HepG2 (cell line): ENCODE measurements around the gene PRPSAP1. TPM values are rescaled to one million over a fixed set of nuclear protein-coding genes. Genes with fewer than 3 reads are reported as not detected.

Source experiments
- ATAC-seq: fragments of 200-7000 bp; cut with Tn5 transposase; 3 replicates; pipeline ENCODE4 v1.9.1; 2020; ENCODE audit warnings: mild to moderate bottlenecking, moderate library complexity
- BruUV-seq: library from RNA; stranded (reverse); fragments of 400-500 nt; replicated peaks from 2 replicates; lab custom pipeline; 2021; lab: Mats Ljungman, UMichigan
- CTCF ChIA-PET: fragments of 300-600 bp; formaldehyde crosslinking; extraction: SDS; loops from one replicate; lab custom pipeline; 2021; ENCODE audit warnings: low total read pairs, inconsistent platforms, low intra/inter-chr PET ratio; lab: Yijun Ruan, JAX
- POLR2A ChIA-PET: fragments of 350-600 bp; sonication (Branson Sonifier 250); formaldehyde crosslinking; loops from one replicate; lab custom pipeline; 2020; ENCODE audit warnings: antibody characterized with exemption, inconsistent platforms; lab: Yijun Ruan, JAX
- DNase-seq: peaks from one replicate; pipeline ENCODE4 v3.0.0-alpha.2; 2015; ENCODE audit warnings: low spot score
- FAIRE-seq: peaks from 3 replicates; lab custom pipeline; 2011; peaks lifted over from hg19 to GRCh38; lab: Jason Lieb, UNC
- H2AFZ ChIP-seq: one replicate; pipeline ENCODE4 v1.6.1; 2011; ENCODE audit warnings: low read length, inconsistent platforms
- H3K27ac ChIP-seq: fragments of 300-600 bp; 3 replicates; pipeline ENCODE4 v1.8.0; 2011; ENCODE audit warnings: mixed run types, mild to moderate bottlenecking, mixed read lengths, low read length, inconsistent platforms; ENCODE audit not compliant: insufficient read depth; ENCODE audit errors: extremely low read length
- H3K27me3 ChIP-seq, 2 experiments: fragments of 200-600 bp in 1 of 2; 2 replicates in 1 of 2; 3 replicates in 1 of 2; pipeline versions ENCODE4 v1.6.0 to v1.8.0; 2011; ENCODE audit warnings: low read length in 2 of 2, mild to moderate bottlenecking in 2 of 2, moderate library complexity in 2 of 2, inconsistent platforms in 1 of 2; ENCODE audit not compliant: insufficient read depth in 2 of 2, control insufficient read depth in 1 of 2
- H3K36me3 ChIP-seq, 2 experiments: fragments of 200-600 bp in 1 of 2; replicated peaks in 1 of 2; 2 replicates in 1 of 2; 3 replicates in 1 of 2; pipeline versions ENCODE4 v1.5.1 to v1.8.0; 2011; ENCODE audit warnings: low read length in 2 of 2, inconsistent platforms in 1 of 2; ENCODE audit not compliant: insufficient read depth in 2 of 2, control insufficient read depth in 1 of 2
- H3K4me1 ChIP-seq: 2 replicates; pipeline ENCODE4 v1.5.1; 2012; ENCODE audit warnings: low read length, inconsistent platforms; ENCODE audit not compliant: insufficient read depth
- H3K4me2 ChIP-seq: 2 replicates; pipeline ENCODE4 v1.6.0; 2011; ENCODE audit warnings: low read depth, low read length, inconsistent platforms
- H3K4me3 ChIP-seq, 3 experiments: fragments of 200-600 bp in 1 of 3; sonication (generic), shearing (Covaris generic) in 1 of 3; replicated peaks in 1 of 3; 2 replicates each; pipeline ENCODE4 v1.5.1; 2011 to 2016; ENCODE audit warnings: low read length in 3 of 3, inconsistent platforms in 2 of 3, low read depth in 2 of 3, mild to moderate bottlenecking in 2 of 3, control low read depth in 1 of 3, mixed read lengths in 1 of 3; ENCODE audit not compliant: insufficient read depth in 1 of 3
- H3K79me2 ChIP-seq: one replicate; pipeline ENCODE4 v1.6.1; 2011; ENCODE audit warnings: low read length, inconsistent platforms; ENCODE audit not compliant: insufficient read depth
- H3K9ac ChIP-seq: 2 replicates; pipeline ENCODE4 v1.6.0; 2011; ENCODE audit warnings: mild to moderate bottlenecking, low read depth, low read length, inconsistent platforms; ENCODE audit not compliant: insufficient read depth
- H3K9me3 ChIP-seq: 2 replicates; pipeline ENCODE4 v1.5.1; 2012; ENCODE audit warnings: mild to moderate bottlenecking, low read length
- H4K20me1 ChIP-seq: 2 replicates; pipeline ENCODE4 v1.6.0; 2011; ENCODE audit warnings: inconsistent platforms, mild to moderate bottlenecking, low read length, moderate library complexity; ENCODE audit not compliant: insufficient read depth
- AGO1 ChIP-seq: fragments of 200-400 bp; formaldehyde crosslinking; IDR thresholded peaks from 2 replicates; pipeline ENCODE4 v1.6.1; 2017; ENCODE audit warnings: mild to moderate bottlenecking, low read depth, low read length, moderate library complexity; ENCODE audit not compliant: poor library complexity, severe bottlenecking
- AGO2 ChIP-seq: fragments of 200-400 bp; formaldehyde crosslinking; optimal IDR thresholded peaks from 2 replicates; pipeline ENCODE3; 2017; ENCODE audit warnings: mild to moderate bottlenecking, low read depth, low read length, moderate library complexity
- ARNT2 ChIP-seq: sonication (generic); formaldehyde crosslinking; IDR thresholded peaks from 2 replicates; pipeline ENCODE4 v1.8.0; 2022; ENCODE audit warnings: mild to moderate bottlenecking, low read depth, missing genetic modification reagents, moderate library complexity
- CBX5 ChIP-seq: sonication (generic); formaldehyde crosslinking; IDR thresholded peaks from 2 replicates; pipeline ENCODE4 v1.4.0; 2020; ENCODE audit warnings: missing genetic modification reagents, borderline replicate concordance
- KAT8 ChIP-seq: IDR thresholded peaks from 2 replicates; pipeline ENCODE4 v1.6.1; 2016; ENCODE audit warnings: missing genetic modification reagents, missing compliant biosample characterization
- PAF1 ChIP-seq: IDR thresholded peaks from 2 replicates; pipeline ENCODE4 v1.6.1; 2016; ENCODE audit warnings: missing genetic modification reagents, missing compliant biosample characterization
- PCBP2 ChIP-seq: fragments of 200-400 bp; formaldehyde crosslinking; optimal IDR thresholded peaks from 2 replicates; pipeline ENCODE3; 2018; ENCODE audit warnings: low read length, low read depth; ENCODE audit not compliant: poor library complexity, severe bottlenecking
- RARA ChIP-seq: IDR thresholded peaks from 2 replicates; pipeline ENCODE4 v1.6.1; 2016; ENCODE audit warnings: missing genetic modification reagents, missing compliant biosample characterization
- RBM22 ChIP-seq: fragments of 200-400 bp; formaldehyde crosslinking; optimal IDR thresholded peaks from 2 replicates; pipeline ENCODE3; 2017; ENCODE audit warnings: mild to moderate bottlenecking, low read length, moderate library complexity
- ZC3H13 ChIP-seq: sonication (generic); formaldehyde crosslinking; IDR thresholded peaks from 2 replicates; pipeline ENCODE4 v1.8.1; 2023; ENCODE audit warnings: mild to moderate bottlenecking, missing genetic modification reagents, moderate library complexity
- ZNF274 ChIP-seq: sonication (generic); formaldehyde crosslinking; IDR thresholded peaks from 2 replicates; pipeline ENCODE4 v1.5.1; 2020; ENCODE audit warnings: mild to moderate bottlenecking, missing genetic modification reagents
- ZNF598 ChIP-seq: sonication (generic); formaldehyde crosslinking; IDR thresholded peaks from 2 replicates; pipeline ENCODE4 v1.5.1; 2020; ENCODE audit warnings: mild to moderate bottlenecking, missing genetic modification reagents, borderline replicate concordance
- WGBS: methylation state at CpG from one replicate; pipeline ENCODE4 v1.1.6; 2017; ENCODE audit warnings: low lambda C conversion rate; 5-methylcytosine and 5-hydroxymethylcytosine counted together
- in situ Hi-C: cut with HindIII; loops from 2 replicates; pipeline ENCODE4 v1.10.0; 2017; ENCODE audit warnings: low pct_unique_long_range_greater_than_20kb; ENCODE audit not compliant: extremely low pct_ligation_motif_present
- intact Hi-C: fragments of 100-400 bp; cut with micrococcal nuclease; formaldehyde crosslinking; loops from one replicate; pipeline ENCODE4 v1.10.0; 2022; ENCODE audit not compliant: unreplicated experiment
- polyA plus RNA-seq, 8 experiments: library from polyadenylated mRNA; depleted of rRNA in 3 of 8; stranded (reverse) in 7 of 8; unstranded in 1 of 8; fragments of >200 nt; fragmentation: Illumina TruSeq in 4 of 8; extraction: Trizol in 4 of 8; gene quantifications; 2 replicates each; pipeline versions ENCODE4 v1.2.1 to v1.2.3, GENCODE V29; 2011 to 2016; ENCODE audit warnings: low read depth in 4 of 8, missing spikeins in 1 of 8, mixed read lengths in 1 of 8; ENCODE audit not compliant: insufficient read depth in 1 of 8
- total RNA-seq, 5 experiments: library from RNA; depleted of rRNA; stranded (reverse); fragments of >200 nt; fragmentation: Illumina TruSeq; extraction: Trizol; gene quantifications; 2 replicates each; pipeline ENCODE4 v1.2.3, GENCODE V29; 2016; ENCODE audit warnings: low read depth in 1 of 5
- TF ChIP-seq, protein P1 (sequence below): sonication (generic); formaldehyde crosslinking; IDR thresholded peaks from 2 replicates; pipeline ENCODE4 v1.5.0; 2020; ENCODE audit warnings: mild to moderate bottlenecking, missing genetic modification reagents, borderline replicate concordance
- TF ChIP-seq, protein P2 (sequence below): sonication (generic); formaldehyde crosslinking; IDR thresholded peaks from 2 replicates; pipeline ENCODE4 v1.5.1; 2020; ENCODE audit warnings: mild to moderate bottlenecking, missing genetic modification reagents, moderate library complexity
- TF ChIP-seq, protein P3 (sequence below): sonication (generic); IDR thresholded peaks from 2 replicates; pipeline ENCODE4 v1.6.1; 2016; ENCODE audit warnings: low read depth, borderline replicate concordance

The PRPSAP1 gene
- total and polyA plus RNA-seq, 2 of the 13 experiments (the other 11 are each of a cell fraction or from before 2014, with no cell fraction given): 91.1 to 314 TPM

DNA sequence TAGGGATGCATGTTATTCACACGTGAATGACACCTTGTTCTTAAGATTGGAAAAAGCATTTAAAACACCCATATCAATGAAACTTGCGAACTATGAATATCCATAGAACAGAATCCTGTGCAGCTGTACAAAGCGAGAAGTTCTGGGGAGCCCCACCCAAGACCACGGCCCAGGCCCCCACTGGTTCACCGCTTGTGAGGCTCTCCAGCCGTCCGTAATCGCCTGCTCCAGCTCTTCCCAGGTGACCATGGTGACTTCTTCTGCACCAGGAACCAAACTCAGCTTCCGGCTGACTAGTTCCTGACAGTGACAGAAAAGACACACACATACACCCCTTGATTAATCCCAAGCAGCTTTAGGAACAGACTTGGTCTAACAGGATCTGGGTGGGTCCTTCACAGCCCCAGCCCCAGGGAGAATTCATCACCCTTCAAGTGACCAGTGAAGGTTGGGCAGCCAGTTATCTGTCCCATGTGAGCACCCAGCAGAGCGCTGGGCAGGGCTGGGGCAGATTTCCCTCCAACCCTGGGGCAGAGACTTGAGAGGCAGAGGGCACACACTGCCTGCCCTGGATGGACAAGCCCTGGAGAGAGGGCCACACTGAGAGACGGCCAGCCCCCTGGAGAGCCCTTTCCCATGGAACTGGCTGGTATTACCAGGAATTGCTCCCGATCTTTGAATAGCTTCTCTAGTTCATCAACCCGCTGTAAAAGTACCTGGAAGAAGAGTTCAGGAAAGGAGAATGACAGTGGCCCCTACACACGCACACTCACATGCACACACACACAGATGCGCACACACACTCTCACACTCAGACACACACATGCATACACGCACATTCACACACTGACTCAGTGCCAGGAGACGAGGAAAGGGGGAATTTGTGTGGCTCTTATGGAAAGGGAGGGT is 49.2 kb downstream of the PRPSAP1 start:
- no peak overlapping the region for H2AFZ ChIP-seq
- no peaks in the 10 kb centered on the region for H4K20me1 ChIP-seq
- no peaks in the 10 kb centered on the region for H3K9me3 ChIP-seq
- H3K4me1 ChIP-seq: no peaks in the 10 kb centered on the region
- H3K4me2 ChIP-seq: no peak overlapping the region
- intact Hi-C loops: no loop called here
- no peak for FAIRE-seq
- 95% methylated on average over 16 of the region's 17 CpGs for WGBS
- ChIA-PET CTCF (interaction anchor here (1.4 to 4.3 kb wide), 2 partner anchors 81 to 93 kb away, joined by 4 to 14 read pairs; no protein-coding TSS in a partner anchor), POLR2A (interaction anchor here (0.7 to 11.1 kb wide), 7 partner anchors 57 to 94 kb away, joined by 3 to 79 read pairs (median 5); partner anchors contain the start of gene SPHK1)
- no TSS peak for BruUV-seq
- no peak for DNase-seq
- no peak overlapping the region for H3K27ac ChIP-seq
- H3K27me3 ChIP-seq: no peaks in the 10 kb centered on the region
- no peaks in the 10 kb centered on the region for H3K79me2 ChIP-seq
- in situ Hi-C loops: loop anchor here (5.0 kb wide), 1 partner anchor 93 kb away; no protein-coding TSS in a partner anchor
- no peak overlapping the region for H3K9ac ChIP-seq
- H3K4me3 ChIP-seq: no peak overlapping the region
- peak; percentile 32 for ATAC-seq
- H3K36me3 ChIP-seq: peaks cover 0 to 2% of the 10 kb centered on the region in 2 experiments; a peak in 1 of 5 replicates
- TF ChIP-seq ZNF274 (0 out of 2 replicates have a peak, but pooled peaks have one; percentile 29), RARA (CRISPR knock-in tag) (no peak), RBM22 (peak; percentile 87), KAT8 (CRISPR knock-in tag) (no peak), ARNT2 (CRISPR knock-in tag) (0 out of 2 replicates have a peak, but pooled peaks have one; percentile 12), AGO1 (peak; percentile 65), PAF1 (0 out of 2 replicates have a peak, but pooled peaks have one; percentile 84), AGO2 (peak; percentile 59), CBX5 (CRISPR knock-in tag) (0 out of 2 replicates have a peak, but pooled peaks have one; percentile 16), ZC3H13 (CRISPR knock-in tag) (peak; percentile 36; the same call in 1 of the 2 replicates), ZNF598 (CRISPR knock-in tag) (0 out of 2 replicates have a peak, but pooled peaks have one; percentile 58), PCBP2 (no peak)
- TF ChIP-seq, protein P1, sequence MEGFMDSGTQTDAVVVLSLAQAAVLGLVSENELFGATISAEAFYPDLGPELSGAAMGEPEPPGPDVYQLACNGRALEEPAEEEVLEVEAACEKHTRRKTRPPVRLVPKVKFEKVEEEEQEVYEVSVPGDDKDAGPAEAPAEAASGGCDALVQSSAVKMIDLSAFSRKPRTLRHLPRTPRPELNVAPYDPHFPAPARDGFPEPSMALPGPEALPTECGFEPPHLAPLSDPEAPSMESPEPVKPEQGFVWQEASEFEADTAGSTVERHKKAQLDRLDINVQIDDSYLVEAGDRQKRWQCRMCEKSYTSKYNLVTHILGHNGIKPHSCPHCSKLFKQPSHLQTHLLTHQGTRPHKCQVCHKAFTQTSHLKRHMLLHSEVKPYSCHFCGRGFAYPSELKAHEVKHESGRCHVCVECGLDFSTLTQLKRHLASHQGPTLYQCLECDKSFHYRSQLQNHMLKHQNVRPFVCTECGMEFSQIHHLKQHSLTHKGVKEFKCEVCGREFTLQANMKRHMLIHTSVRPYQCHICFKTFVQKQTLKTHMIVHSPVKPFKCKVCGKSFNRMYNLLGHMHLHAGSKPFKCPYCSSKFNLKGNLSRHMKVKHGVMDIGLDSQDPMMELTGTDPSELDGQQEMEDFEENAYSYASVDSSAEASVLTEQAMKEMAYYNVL: 0 out of 2 replicates have a peak, but pooled peaks have one; percentile 11
- TF ChIP-seq, protein P2, sequence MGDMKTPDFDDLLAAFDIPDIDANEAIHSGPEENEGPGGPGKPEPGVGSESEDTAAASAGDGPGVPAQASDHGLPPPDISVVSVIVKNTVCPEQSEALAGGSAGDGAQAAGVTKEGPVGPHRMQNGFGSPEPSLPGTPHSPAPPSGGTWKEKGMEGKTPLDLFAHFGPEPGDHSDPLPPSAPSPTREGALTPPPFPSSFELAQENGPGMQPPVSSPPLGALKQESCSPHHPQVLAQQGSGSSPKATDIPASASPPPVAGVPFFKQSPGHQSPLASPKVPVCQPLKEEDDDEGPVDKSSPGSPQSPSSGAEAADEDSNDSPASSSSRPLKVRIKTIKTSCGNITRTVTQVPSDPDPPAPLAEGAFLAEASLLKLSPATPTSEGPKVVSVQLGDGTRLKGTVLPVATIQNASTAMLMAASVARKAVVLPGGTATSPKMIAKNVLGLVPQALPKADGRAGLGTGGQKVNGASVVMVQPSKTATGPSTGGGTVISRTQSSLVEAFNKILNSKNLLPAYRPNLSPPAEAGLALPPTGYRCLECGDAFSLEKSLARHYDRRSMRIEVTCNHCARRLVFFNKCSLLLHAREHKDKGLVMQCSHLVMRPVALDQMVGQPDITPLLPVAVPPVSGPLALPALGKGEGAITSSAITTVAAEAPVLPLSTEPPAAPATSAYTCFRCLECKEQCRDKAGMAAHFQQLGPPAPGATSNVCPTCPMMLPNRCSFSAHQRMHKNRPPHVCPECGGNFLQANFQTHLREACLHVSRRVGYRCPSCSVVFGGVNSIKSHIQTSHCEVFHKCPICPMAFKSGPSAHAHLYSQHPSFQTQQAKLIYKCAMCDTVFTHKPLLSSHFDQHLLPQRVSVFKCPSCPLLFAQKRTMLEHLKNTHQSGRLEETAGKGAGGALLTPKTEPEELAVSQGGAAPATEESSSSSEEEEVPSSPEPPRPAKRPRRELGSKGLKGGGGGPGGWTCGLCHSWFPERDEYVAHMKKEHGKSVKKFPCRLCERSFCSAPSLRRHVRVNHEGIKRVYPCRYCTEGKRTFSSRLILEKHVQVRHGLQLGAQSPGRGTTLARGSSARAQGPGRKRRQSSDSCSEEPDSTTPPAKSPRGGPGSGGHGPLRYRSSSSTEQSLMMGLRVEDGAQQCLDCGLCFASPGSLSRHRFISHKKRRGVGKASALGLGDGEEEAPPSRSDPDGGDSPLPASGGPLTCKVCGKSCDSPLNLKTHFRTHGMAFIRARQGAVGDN: 0 out of 2 replicates have a peak, but pooled peaks have one; percentile 8
- TF ChIP-seq, protein P3, sequence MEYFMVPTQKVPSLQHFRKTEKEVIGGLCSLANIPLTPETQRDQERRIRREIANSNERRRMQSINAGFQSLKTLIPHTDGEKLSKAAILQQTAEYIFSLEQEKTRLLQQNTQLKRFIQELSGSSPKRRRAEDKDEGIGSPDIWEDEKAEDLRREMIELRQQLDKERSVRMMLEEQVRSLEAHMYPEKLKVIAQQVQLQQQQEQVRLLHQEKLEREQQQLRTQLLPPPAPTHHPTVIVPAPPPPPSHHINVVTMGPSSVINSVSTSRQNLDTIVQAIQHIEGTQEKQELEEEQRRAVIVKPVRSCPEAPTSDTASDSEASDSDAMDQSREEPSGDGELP: no peak
